Glomerular endothelial cell (primary cell): ENCODE results near the gene KRTAP5-1. TPM values are rescaled to one million over a fixed set of nuclear protein-coding genes. Genes with fewer than 3 reads are reported as not detected.
"Not testable (repeated sequence)": the region's sequence is repeated elsewhere in the genome, so short reads cannot be mapped to it uniquely, and the experiment has no call there.

Experiments used
- DNase-seq: peaks from one replicate; pipeline ENCODE4 v3.0.0-alpha.2; 2011; ENCODE audit warnings: low read depth, low spot score; ENCODE audit errors: extremely low read depth
- total RNA-seq: library from RNA; depleted of rRNA; stranded (reverse); fragments of >200 nt; gene quantifications from 2 replicates; pipeline ENCODE4 v1.2.3, GENCODE V29; 2015

The KRTAP5-1 gene
- total RNA-seq = not detected in 2 replicates

- not testable (repeated sequence) for DNase-seq
Measured at GRCh38 chr11:1584661-1585370, at the start of gene KRTAP5-1. Gene KRTAP5-1, minus strand, starts transcription at chr11:1585283. Its CDS starts 34 bp downstream, at chr11:1585249.

- no peak for DNase-seq
Measured at GRCh38 chr11:1633864-1634263, 48.8 kb upstream of the KRTAP5-1 start.

GRCh38 chr11:1632053-1632714 is 47.1 kb upstream of the KRTAP5-1 start:
- DNase-seq = no peak

GRCh38 chr11:1631066-1631568 is 46.0 kb upstream of the KRTAP5-1 start:
- DNase-seq = no peak

GRCh38 chr11:1630271-1630670 is 45.2 kb upstream of the KRTAP5-1 start:
- no peak for DNase-seq

GRCh38 chr11:1629326-1630185 is 44.5 kb upstream of the KRTAP5-1 start, which contains the start of gene KRTAP5-5:
Gene KRTAP5-5, plus strand, starts transcription at chr11:1629775. Its CDS starts 66 bp downstream, at chr11:1629841.
- no peak for DNase-seq

- no peak for DNase-seq
Measured at GRCh38 chr11:1628506-1629325, 43.6 kb upstream of the KRTAP5-1 start.

GRCh38 chr11:1625541-1625940 is 40.5 kb upstream of the KRTAP5-1 start:
- DNase-seq = no peak

GRCh38 chr11:1624621-1625020 is 39.5 kb upstream of the KRTAP5-1 start:
- DNase-seq = no peak

GRCh38 chr11:1623716-1624115 is 38.6 kb upstream of the KRTAP5-1 start:
- no peak for DNase-seq

GRCh38 chr11:1622086-1622485 is 37.0 kb upstream of the KRTAP5-1 start, which contains the start of gene KRTAP5-4:
Gene KRTAP5-4, minus strand, starts transcription at chr11:1622138. Its CDS starts 45 bp downstream, at chr11:1622093.
- no peak for DNase-seq

- no peak for DNase-seq
Measured at GRCh38 chr11:1619449-1619848, 34.4 kb upstream of the KRTAP5-1 start.

- DNase-seq = no peak
Measured at GRCh38 chr11:1618231-1618630, 33.1 kb upstream of the KRTAP5-1 start.

- DNase-seq = no peak
Measured at GRCh38 chr11:1608363-1608762, 23.3 kb upstream of the KRTAP5-1 start, which contains the start of gene KRTAP5-3. Gene KRTAP5-3, minus strand, starts transcription at chr11:1608463. Its CDS starts 78 bp downstream, at chr11:1608385.

- DNase-seq = not testable (repeated sequence)
Measured at GRCh38 chr11:1607901-1608300, 22.8 kb upstream of the KRTAP5-1 start.

- DNase-seq = not testable (repeated sequence)
Measured at GRCh38 chr11:1607156-1607845, 22.2 kb upstream of the KRTAP5-1 start.

- DNase-seq = not testable (repeated sequence)
Measured at GRCh38 chr11:1605923-1606322, 20.8 kb upstream of the KRTAP5-1 start.

- no peak for DNase-seq
Measured at GRCh38 chr11:1604711-1605110, 19.6 kb upstream of the KRTAP5-1 start.

GRCh38 chr11:1604181-1604580 is 19.1 kb upstream of the KRTAP5-1 start:
- no peak for DNase-seq
